Smooth muscle cell (in vitro differentiated cells): ENCODE results near the gene ACOT7. TPM values are rescaled to one million over a fixed set of nuclear protein-coding genes. Genes with fewer than 3 reads are reported as not detected.

Experiments used
- DNase-seq: peaks from one replicate; lab custom pipeline; 2025; ENCODE audit not compliant: unreplicated experiment; lab: John Stamatoyannopoulos, UW
- H2AFZ ChIP-seq: fragments of 200-600 bp; sonication (generic); 2 replicates; pipeline ENCODE4 v1.6.0; 2016; ENCODE audit warnings: antibody characterized with exemption, low read depth, mild to moderate bottlenecking
- H3F3A ChIP-seq: fragments of 200-600 bp; sonication (generic); 2 replicates; pipeline ENCODE4 v1.6.0; 2017; ENCODE audit warnings: antibody characterized with exemption, low read depth
- H3K27ac ChIP-seq: fragments of 200-600 bp; sonication (generic); 2 replicates; pipeline ENCODE4 v1.5.1; 2016; ENCODE audit warnings: low read depth, mild to moderate bottlenecking
- H3K27me3 ChIP-seq: fragments of 200-600 bp; sonication (generic); 2 replicates; pipeline ENCODE4 v1.6.1; 2016; ENCODE audit warnings: low read depth, mild to moderate bottlenecking
- H3K36me3 ChIP-seq: fragments of 200-600 bp; sonication (generic); 2 replicates; pipeline ENCODE4 v1.5.1; 2016; ENCODE audit warnings: low read depth
- H3K4me1 ChIP-seq: fragments of 200-600 bp; sonication (generic); 2 replicates; pipeline ENCODE4 v1.5.1; 2016; ENCODE audit warnings: low read depth
- H3K4me2 ChIP-seq: fragments of 200-600 bp; sonication (generic); 2 replicates; pipeline ENCODE4 v1.6.0; 2016; ENCODE audit warnings: mild to moderate bottlenecking
- H3K4me3 ChIP-seq: fragments of 200-600 bp; sonication (generic); 2 replicates; pipeline ENCODE4 v1.5.1; 2016; ENCODE audit warnings: mild to moderate bottlenecking
- H3K79me2 ChIP-seq: fragments of 200-600 bp; sonication (generic); 2 replicates; pipeline ENCODE4 v1.6.0; 2016; ENCODE audit warnings: low read depth, mild to moderate bottlenecking
- H3K9ac ChIP-seq: fragments of 200-600 bp; sonication (generic); 2 replicates; pipeline ENCODE4 v1.6.0; 2016; ENCODE audit warnings: low read depth
- H3K9me3 ChIP-seq: fragments of 200-600 bp; sonication (generic); replicated peaks from 2 replicates; pipeline ENCODE4 v1.5.1; 2016; ENCODE audit warnings: low read depth
- H4K20me1 ChIP-seq: fragments of 200-600 bp; sonication (generic); 2 replicates; pipeline ENCODE4 v1.6.0; 2016; ENCODE audit warnings: low read depth
- WGBS: methylation state at CpG from one replicate; pipeline ENCODE4 v1.1.7; 2016; ENCODE audit warnings: low lambda C conversion rate; 5-methylcytosine and 5-hydroxymethylcytosine counted together
- polyA plus RNA-seq: library from polyadenylated mRNA; unstranded; fragments of >200 nt; fragmentation: Nextera tagmentation; extraction: Ambion mirVana; gene quantifications from 2 replicates; pipeline ENCODE4 v1.2.1, GENCODE V29; 2016
- total RNA-seq: library from RNA; depleted of rRNA; stranded (reverse); fragments of >200 nt; gene quantifications from 2 replicates; pipeline ENCODE4 v1.2.3, GENCODE V29; 2014
- TF ChIP-seq, protein P1 (sequence below): fragments of 200-600 bp; sonication (generic); IDR thresholded peaks from 2 replicates; pipeline ENCODE4 v1.5.1; 2017; ENCODE audit warnings: borderline replicate concordance, mild to moderate bottlenecking, antibody characterized with exemption; ENCODE audit not compliant: insufficient read depth, poor library complexity, severe bottlenecking

ACOT7 gene
- total and polyA plus RNA-seq, 2 experiments from 2014 or later: 19.5 to 53.8 TPM

DNA sequence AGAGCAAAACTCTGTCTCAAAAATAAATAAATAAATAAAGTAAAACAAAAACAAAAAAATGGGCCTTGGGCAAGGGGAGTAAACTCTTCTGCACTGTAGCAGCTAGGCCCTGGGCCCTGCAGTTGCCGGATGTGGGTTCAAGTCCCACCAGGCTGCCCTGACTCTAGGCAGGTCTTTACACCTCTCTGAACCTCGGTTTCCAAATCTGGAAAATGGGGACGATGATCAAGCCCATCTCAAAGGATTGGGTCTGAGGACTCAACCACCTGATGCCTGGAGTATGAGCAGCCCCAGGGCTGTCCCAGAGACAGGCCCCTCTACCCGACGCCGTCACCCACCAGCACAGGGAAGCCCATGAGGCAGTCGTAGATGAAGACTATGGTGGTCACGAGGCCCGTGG lies 140.2 kb downstream of the ACOT7 start:
- H3K4me3 ChIP-seq: no peak overlapping the region
- H3K27me3 ChIP-seq: peaks cover 33% of the 10 kb centered on the region
- no peaks in the 10 kb centered on the region for H3K9me3 ChIP-seq
- no peaks in the 10 kb centered on the region for H3K79me2 ChIP-seq
- H3K4me2 ChIP-seq: no peak overlapping the region
- DNase-seq: no peak
- no peak overlapping the region for H2AFZ ChIP-seq
- no peaks in the 10 kb centered on the region for H3F3A ChIP-seq
- H3K9ac ChIP-seq: no peak overlapping the region
- WGBS: 92% methylated on average over 9 of the region's 9 CpGs
- H4K20me1 ChIP-seq: peaks cover 18% of the 10 kb centered on the region
- no peaks in the 10 kb centered on the region for H3K4me1 ChIP-seq
- TF ChIP-seq, protein P1, sequence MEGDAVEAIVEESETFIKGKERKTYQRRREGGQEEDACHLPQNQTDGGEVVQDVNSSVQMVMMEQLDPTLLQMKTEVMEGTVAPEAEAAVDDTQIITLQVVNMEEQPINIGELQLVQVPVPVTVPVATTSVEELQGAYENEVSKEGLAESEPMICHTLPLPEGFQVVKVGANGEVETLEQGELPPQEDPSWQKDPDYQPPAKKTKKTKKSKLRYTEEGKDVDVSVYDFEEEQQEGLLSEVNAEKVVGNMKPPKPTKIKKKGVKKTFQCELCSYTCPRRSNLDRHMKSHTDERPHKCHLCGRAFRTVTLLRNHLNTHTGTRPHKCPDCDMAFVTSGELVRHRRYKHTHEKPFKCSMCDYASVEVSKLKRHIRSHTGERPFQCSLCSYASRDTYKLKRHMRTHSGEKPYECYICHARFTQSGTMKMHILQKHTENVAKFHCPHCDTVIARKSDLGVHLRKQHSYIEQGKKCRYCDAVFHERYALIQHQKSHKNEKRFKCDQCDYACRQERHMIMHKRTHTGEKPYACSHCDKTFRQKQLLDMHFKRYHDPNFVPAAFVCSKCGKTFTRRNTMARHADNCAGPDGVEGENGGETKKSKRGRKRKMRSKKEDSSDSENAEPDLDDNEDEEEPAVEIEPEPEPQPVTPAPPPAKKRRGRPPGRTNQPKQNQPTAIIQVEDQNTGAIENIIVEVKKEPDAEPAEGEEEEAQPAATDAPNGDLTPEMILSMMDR: no peak
- no peak overlapping the region for H3K27ac ChIP-seq
- H3K36me3 ChIP-seq: no peaks in the 10 kb centered on the region

DNA sequence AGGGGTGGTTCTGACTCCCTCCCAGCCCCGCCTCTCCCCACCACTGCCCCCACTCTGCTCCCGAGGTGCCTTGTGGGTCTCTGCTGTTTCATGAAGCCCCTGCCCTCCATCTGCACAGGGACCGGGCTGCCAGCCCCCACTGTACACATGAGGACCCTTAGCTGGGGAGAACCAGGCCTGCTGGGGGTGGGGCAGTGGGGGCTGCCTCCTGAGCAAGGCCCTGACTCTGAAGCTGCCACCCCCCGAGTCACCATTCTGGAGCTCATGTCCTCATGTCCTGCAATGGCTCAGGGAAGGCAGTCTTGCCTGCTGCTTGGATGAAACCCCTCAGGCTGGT lies 141.2 kb downstream of the ACOT7 start:
- Histone ChIP-seq H4K20me1 (peaks cover 9% of the 10 kb centered on the region), H3K4me1 (no peaks in the 10 kb centered on the region), H3K27ac (no peak overlapping the region), H3K4me3 (no peak overlapping the region), H3K79me2 (no peaks in the 10 kb centered on the region), H3K4me2 (no peak overlapping the region), H3K9ac (no peak overlapping the region), H3F3A (no peaks in the 10 kb centered on the region), H2AFZ (no peak overlapping the region), H3K27me3 (peaks cover 43% of the 10 kb centered on the region), H3K36me3 (no peaks in the 10 kb centered on the region), H3K9me3 (no peaks in the 10 kb centered on the region)
- no peak for DNase-seq
- TF ChIP-seq, protein P1: no peak
- 91% methylated on average over 4 of the region's 4 CpGs for WGBS

DNA sequence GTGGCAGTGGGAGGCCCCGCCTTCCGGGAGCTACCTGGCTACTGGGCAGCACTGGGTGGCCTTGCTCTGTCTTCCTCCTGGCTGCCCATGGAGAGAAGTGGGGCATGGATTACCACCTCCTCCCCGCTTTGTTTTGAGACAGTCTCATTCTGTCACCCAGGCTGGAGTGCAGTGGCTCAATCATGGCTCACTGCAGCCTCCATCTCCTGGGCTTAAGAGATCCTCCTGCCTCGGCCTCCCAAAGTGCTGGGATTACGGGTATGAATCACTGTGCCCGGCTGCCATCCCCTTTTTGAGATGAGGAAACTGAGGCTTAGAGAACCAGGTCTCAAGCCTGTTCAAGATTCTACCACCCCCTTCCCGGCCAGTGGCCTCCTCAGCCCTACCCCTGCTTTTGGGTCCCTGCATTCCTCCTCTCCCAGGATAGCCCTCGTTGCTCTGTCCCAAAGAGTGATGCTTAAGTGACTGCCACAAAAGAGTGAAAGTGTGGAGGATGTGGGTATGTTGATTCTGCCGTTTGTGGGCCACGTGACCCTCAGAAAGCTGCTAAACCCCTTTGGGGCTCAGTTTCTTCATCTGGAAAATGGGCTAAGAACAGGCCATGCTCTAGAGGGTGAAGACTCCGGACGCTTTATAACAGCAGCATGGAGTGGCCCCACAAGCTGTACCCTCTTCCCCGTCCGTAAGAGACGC lies 141.7 kb downstream of the ACOT7 start:
- Histone ChIP-seq H3K4me1 (no peaks in the 10 kb centered on the region), H3K27me3 (peaks cover 46% of the 10 kb centered on the region), H3K79me2 (no peaks in the 10 kb centered on the region), H3F3A (peaks cover 3% of the 10 kb centered on the region), H2AFZ (no peak overlapping the region), H3K36me3 (no peaks in the 10 kb centered on the region), H4K20me1 (peaks cover 6% of the 10 kb centered on the region), H3K4me2 (no peak overlapping the region), H3K4me3 (no peak overlapping the region), H3K27ac (no peak overlapping the region), H3K9me3 (no peaks in the 10 kb centered on the region), H3K9ac (no peak overlapping the region)
- WGBS: 79% methylated on average over 15 of the region's 15 CpGs
- TF ChIP-seq, protein P1: no peak
- DNase-seq: no peak

- H3F3A ChIP-seq: peaks cover 3% of the 10 kb centered on the region
- no peak overlapping the region for H3K4me3 ChIP-seq
- 89% methylated on average over 19 of the region's 19 CpGs for WGBS
- no peaks in the 10 kb centered on the region for H3K79me2 ChIP-seq
- H3K4me1 ChIP-seq: no peaks in the 10 kb centered on the region
- no peak overlapping the region for H3K9ac ChIP-seq
- no peak overlapping the region for H3K27ac ChIP-seq
- H4K20me1 ChIP-seq: peaks cover 10% of the 10 kb centered on the region
- DNase-seq: no peak
- TF ChIP-seq, protein P1: no peak
- H3K27me3 ChIP-seq: peaks cover 50% of the 10 kb centered on the region
- no peaks in the 10 kb centered on the region for H3K36me3 ChIP-seq
- no peak overlapping the region for H2AFZ ChIP-seq
- H3K4me2 ChIP-seq: no peak overlapping the region
- H3K9me3 ChIP-seq: no peaks in the 10 kb centered on the region
Measured at GRCh38 chr1:6251233-6251632, 142.3 kb downstream of the ACOT7 start.
